IMR-90 (cell line): ENCODE results near the gene CNTN4. TPM values are rescaled to one million over a fixed set of nuclear protein-coding genes. Genes with fewer than 3 reads are reported as not detected.

Experiments used
- ATAC-seq: fragments of 200-7000 bp; cut with Tn5 transposase; 2 replicates; pipeline ENCODE4 v1.9.1; 2020; ENCODE audit warnings: low read depth, mild to moderate bottlenecking, moderate library complexity
- BruUV-seq: library from RNA; stranded (reverse); fragments of 400-500 nt; replicated peaks from 2 replicates; lab custom pipeline; 2021; lab: Mats Ljungman, UMichigan
- CTCF ChIA-PET: fragments of 300-600 bp; formaldehyde crosslinking; extraction: SDS; loops from one replicate; lab custom pipeline; 2021; ENCODE audit warnings: antibody characterized with exemption; lab: Yijun Ruan, JAX
- POLR2A ChIA-PET: fragments of 300-600 bp; sonication (Branson Sonifier 250); formaldehyde crosslinking; loops from one replicate; lab custom pipeline; 2022; ENCODE audit warnings: antibody characterized with exemption; ENCODE audit not compliant: unreplicated experiment; lab: Charles Lee
- DNase-seq: peaks from one replicate; pipeline ENCODE4 v3.0.0; 2013
- H2AFZ ChIP-seq: replicated peaks from 2 replicates; pipeline ENCODE3; 2013; ENCODE audit warnings: low read length, mild to moderate bottlenecking; ENCODE audit not compliant: poor library complexity
- H2AK5ac ChIP-seq: 2 replicates; pipeline ENCODE4 v1.6.1; 2013; ENCODE audit warnings: low read depth, low read length, inconsistent platforms
- H2AK9ac ChIP-seq: replicated peaks from 2 replicates; pipeline ENCODE3; 2013; ENCODE audit warnings: mild to moderate bottlenecking, low read depth, low read length, moderate library complexity; ENCODE audit not compliant: poor library complexity
- H2BK120ac ChIP-seq: 2 replicates; pipeline ENCODE4 v1.6.1; 2013; ENCODE audit warnings: low read depth, low read length, inconsistent platforms
- H2BK15ac ChIP-seq: 3 replicates; pipeline ENCODE4 v1.6.1; 2013; ENCODE audit warnings: low read depth, low read length, inconsistent platforms
- H2BK20ac ChIP-seq: 2 replicates; pipeline ENCODE4 v1.6.1; 2013; ENCODE audit warnings: low read depth, mild to moderate bottlenecking, inconsistent platforms, low read length, moderate library complexity
- H2BK5ac ChIP-seq: 2 replicates; pipeline ENCODE4 v1.6.1; 2013; ENCODE audit warnings: mild to moderate bottlenecking, low read depth, low read length, inconsistent platforms; ENCODE audit not compliant: poor library complexity, severe bottlenecking
- H3K14ac ChIP-seq: replicated peaks from 2 replicates; pipeline ENCODE4 v1.6.1; 2013; ENCODE audit warnings: low read depth, low read length, inconsistent platforms
- H3K18ac ChIP-seq: 2 replicates; pipeline ENCODE4 v1.6.1; 2013; ENCODE audit warnings: low read depth, low read length, control low read depth
- H3K23ac ChIP-seq: 2 replicates; pipeline ENCODE4 v1.6.1; 2013; ENCODE audit warnings: low read depth, low read length, inconsistent platforms
- H3K27ac ChIP-seq: 2 replicates; pipeline ENCODE4 v1.5.1; 2013; ENCODE audit warnings: mild to moderate bottlenecking, control low read depth, low read length; ENCODE audit not compliant: insufficient read depth
- H3K27me3 ChIP-seq: 2 replicates; pipeline ENCODE4 v1.6.1; 2013; ENCODE audit warnings: low read length; ENCODE audit not compliant: control insufficient read depth, insufficient read depth
- H3K36me3 ChIP-seq: 2 replicates; pipeline ENCODE4 v1.6.1; 2013; ENCODE audit warnings: low read length, mixed read lengths; ENCODE audit not compliant: control insufficient read depth, insufficient read depth
- H3K4ac ChIP-seq: 2 replicates; pipeline ENCODE4 v1.6.1; 2013; ENCODE audit warnings: low read depth, low read length, inconsistent platforms
- H3K4me1 ChIP-seq: 2 replicates; pipeline ENCODE4 v1.6.1; 2013; ENCODE audit warnings: low read length, mixed read lengths; ENCODE audit not compliant: control insufficient read depth, insufficient read depth
- H3K4me2 ChIP-seq: 2 replicates; pipeline ENCODE4 v1.6.1; 2013; ENCODE audit warnings: low read depth, mild to moderate bottlenecking, control low read depth, low read length, moderate library complexity
- H3K4me3 ChIP-seq: 2 replicates; pipeline ENCODE4 v1.5.1; 2013; ENCODE audit warnings: low read depth, mild to moderate bottlenecking, control low read depth, low read length, moderate library complexity; ENCODE audit not compliant: insufficient read depth
- H3K56ac ChIP-seq: 2 replicates; pipeline ENCODE4 v1.6.1; 2013; ENCODE audit warnings: low read length, inconsistent platforms; ENCODE audit not compliant: insufficient read depth; ENCODE audit errors: extremely low read depth
- H3K79me1 ChIP-seq, 2 experiments: 2 replicates each; pipeline ENCODE4 v1.6.1; 2013; ENCODE audit warnings: low read length in 2 of 2, inconsistent platforms in 1 of 2, low read depth in 1 of 2
- H3K9ac ChIP-seq: 2 replicates; pipeline ENCODE4 v1.6.1; 2013; ENCODE audit warnings: low read depth, low read length, control low read depth
- H3K9me1 ChIP-seq: 2 replicates; pipeline ENCODE4 v1.6.1; 2013; ENCODE audit warnings: low read length, inconsistent platforms; ENCODE audit not compliant: insufficient read depth
- H3K9me3 ChIP-seq: 2 replicates; pipeline ENCODE4 v1.6.1; 2013; ENCODE audit warnings: low read length; ENCODE audit not compliant: control insufficient read depth, insufficient read depth
- H4K20me1 ChIP-seq: 2 replicates; pipeline ENCODE4 v1.6.1; 2013; ENCODE audit warnings: low read length, inconsistent platforms; ENCODE audit not compliant: insufficient read depth
- H4K5ac ChIP-seq: 2 replicates; pipeline ENCODE4 v1.6.1; 2013; ENCODE audit warnings: mild to moderate bottlenecking, low read depth, low read length, control low read depth
- H4K8ac ChIP-seq, 2 experiments: 2 replicates each; pipeline ENCODE4 v1.6.1; 2013; ENCODE audit warnings: low read depth in 2 of 2, low read length in 2 of 2, control low read depth in 1 of 2, inconsistent platforms in 1 of 2
- H4K91ac ChIP-seq: 2 replicates; pipeline ENCODE4 v1.6.1; 2013; ENCODE audit warnings: low read depth, low read length, inconsistent platforms; ENCODE audit not compliant: insufficient read depth
- MAFK ChIP-seq: IDR thresholded peaks from 2 replicates; pipeline ENCODE4 v1.6.1; 2012; ENCODE audit warnings: low read depth, low read length, improper control_type of control experiment
- RAD21 ChIP-seq: IDR thresholded peaks from 2 replicates; pipeline ENCODE4 v1.6.1; 2012; ENCODE audit warnings: low read length, improper control_type of control experiment
- dilution Hi-C: fragments of 300-500 bp; cut with HindIII; formaldehyde crosslinking; loops from one replicate; pipeline ENCODE4 v1.14.3; 2018; ENCODE audit warnings: low sequenced_read_pairs; ENCODE audit not compliant: unreplicated experiment
- in situ Hi-C: fragments of 300-500 bp; cut with MboI; formaldehyde crosslinking; loops from 3 replicates; pipeline ENCODE4 v1.14.3; 2019; ENCODE audit warnings: low sequenced_read_pairs, inconsistent platforms, mixed read lengths
- intact Hi-C: fragments of 100-400 bp; cut with micrococcal nuclease; formaldehyde crosslinking; loops from 2 replicates; pipeline ENCODE4 v1.10.0; 2022
- polyA plus RNA-seq, 3 experiments: library from polyadenylated mRNA; depleted of rRNA; stranded (reverse); fragments of >200 nt; gene quantifications; 2 replicates each; pipeline ENCODE4 v1.2.3, GENCODE V29; 2012; ENCODE audit warnings: low replicate concordance in 1 of 3
- total RNA-seq: library from RNA; depleted of rRNA; stranded (reverse); fragments of >200 nt; gene quantifications from 2 replicates; pipeline ENCODE4 v1.2.3, GENCODE V29; 2012

CNTN4 gene
- total and polyA plus RNA-seq, 2 of the 4 experiments (the other 2 are of a cell fraction): under 0.01 TPM; not detected in 1

GRCh38 chr3:2283818-2284217 is 185.2 kb downstream of the CNTN4 start:
- no peak overlapping the region for H4K5ac ChIP-seq

More at GRCh38 chr3:2283818-2284217, 185.2 kb downstream of the CNTN4 start:
- no TSS peak for BruUV-seq
- Histone ChIP-seq H4K20me1 (no peaks in the 10 kb centered on the region), H3K4ac (no peak overlapping the region), H3K56ac (no peak overlapping the region), H4K91ac (no peak overlapping the region), H3K23ac (no peak overlapping the region), H2BK20ac (no peak overlapping the region), H3K9ac (no peak overlapping the region), H3K14ac (no peak overlapping the region), H2BK120ac (no peak overlapping the region), H3K79me1 (no peaks in the 10 kb centered on the region), H3K4me1 (no peaks in the 10 kb centered on the region), H3K9me3 (peaks cover 2% of the 10 kb centered on the region), H4K8ac (no peak overlapping the region), H2AK5ac (no peak overlapping the region), H2AK9ac (no peak overlapping the region), H3K18ac (no peak overlapping the region), H2BK15ac (no peak overlapping the region), H3K27me3 (no peaks in the 10 kb centered on the region), H3K36me3 (no peaks in the 10 kb centered on the region), H3K27ac (no peak overlapping the region), H3K4me2 (no peak overlapping the region), H3K4me3 (no peak overlapping the region), H2AFZ (no peak overlapping the region), H2BK5ac (no peak overlapping the region), H3K9me1 (no peaks in the 10 kb centered on the region)
- ChIA-PET CTCF (no interaction called here), POLR2A (no interaction called here)
- intact Hi-C loops (no loop called here), dilution Hi-C loops (no loop called here), in situ Hi-C loops (no loop called here)
- TF ChIP-seq RAD21 (no peak), MAFK (no peak)
- ATAC-seq (no peak), DNase-seq (no peak)
